CD8-positive, alpha-beta memory T cell (primary cell): ENCODE results near the gene PLXNA2. TPM values are rescaled to one million over a fixed set of nuclear protein-coding genes. Genes with fewer than 3 reads are reported as not detected.

Experiments
- CTCF ChIA-PET: fragments of 350-600 bp; sonication (Branson Sonifier 250); formaldehyde crosslinking; loops from one replicate; lab custom pipeline; 2021; ENCODE audit warnings: antibody characterized with exemption; lab: Charles Lee
- POLR2A ChIA-PET: fragments of 350-600 bp; sonication (Branson Sonifier 250); formaldehyde crosslinking; loops from one replicate; lab custom pipeline; 2021; ENCODE audit warnings: antibody characterized with exemption; lab: Charles Lee
- DNase-seq, 5 donors: peaks; one replicate each; pipeline versions ENCODE4 v3.0.0 to v3.0.0-alpha.2; 2020 to 2022; ENCODE audit warnings: mixed read lengths in 1 of 5
- H3K27ac ChIP-seq: one replicate; pipeline ENCODE4 v1.7.0; 2013; ENCODE audit warnings: low read depth, mild to moderate bottlenecking, low read length, moderate library complexity
- H3K27me3 ChIP-seq: 2 replicates; pipeline ENCODE4 v1.7.0; 2013; ENCODE audit warnings: low read length, mild to moderate bottlenecking; ENCODE audit not compliant: insufficient read depth, poor library complexity, severe bottlenecking
- H3K36me3 ChIP-seq: 2 replicates; pipeline ENCODE4 v1.7.0; 2013; ENCODE audit warnings: mild to moderate bottlenecking, low read length, moderate library complexity; ENCODE audit not compliant: insufficient read depth
- H3K4me1 ChIP-seq: 2 replicates; pipeline ENCODE4 v1.7.0; 2013; ENCODE audit warnings: mild to moderate bottlenecking, low read length, moderate library complexity; ENCODE audit not compliant: insufficient read depth
- H3K4me3 ChIP-seq: 2 replicates; pipeline ENCODE4 v1.7.0; 2013; ENCODE audit warnings: mild to moderate bottlenecking, low read length
- H3K9me3 ChIP-seq: 2 replicates; pipeline ENCODE4 v1.7.0; 2013; ENCODE audit warnings: mild to moderate bottlenecking, low read length
- H3K27ac Mint-ChIP-seq, 8 donors: one replicate each; pipeline ENCODE4 v1.8.0; 2020 to 2021; ENCODE audit warnings: mixed read lengths in 8 of 8, mild to moderate bottlenecking in 6 of 8, inconsistent platforms in 3 of 8, moderate library complexity in 3 of 8
- H3K27me3 Mint-ChIP-seq, 2 donors: one replicate each; pipeline ENCODE4 v1.8.0; 2020 to 2021; ENCODE audit warnings: mixed read lengths in 2 of 2, mild to moderate bottlenecking in 1 of 2, moderate library complexity in 1 of 2
- H3K36me3 Mint-ChIP-seq, 3 donors: one replicate each; pipeline ENCODE4 v1.8.0; 2020 to 2021; ENCODE audit warnings: mixed read lengths in 3 of 3, inconsistent platforms in 1 of 3, mild to moderate bottlenecking in 1 of 3
- H3K4me1 Mint-ChIP-seq, 3 donors: one replicate each; pipeline ENCODE4 v1.8.0; 2020 to 2021; ENCODE audit warnings: mixed read lengths in 3 of 3, inconsistent platforms in 1 of 3, mild to moderate bottlenecking in 1 of 3
- H3K4me3 Mint-ChIP-seq, 7 donors: one replicate each; pipeline ENCODE4 v1.8.0; 2020 to 2021; ENCODE audit warnings: mixed read lengths in 7 of 7, mild to moderate bottlenecking in 6 of 7, moderate library complexity in 4 of 7, inconsistent platforms in 2 of 7
- H3K9me3 Mint-ChIP-seq, 5 donors: one replicate each; pipeline ENCODE4 v1.8.0; 2020 to 2022; ENCODE audit warnings: mixed read lengths in 5 of 5, mild to moderate bottlenecking in 3 of 5, moderate library complexity in 2 of 5, inconsistent platforms in 1 of 5
- polyA plus RNA-seq: library from polyadenylated mRNA; unstranded; fragments of 300-500 nt; fragmentation: Illumina TruSeq; gene quantifications from one replicate; pipeline ENCODE4 v1.2.3, GENCODE V29; 2021
- total RNA-seq, 2 experiments: library from RNA; stranded (reverse); gene quantifications; one replicate each; pipeline ENCODE4 v1.2.3, GENCODE V29; 2021

The PLXNA2 gene
- total and polyA plus RNA-seq, 3 experiments from 2014 or later: 0.75 to 1.1 (median 1.0) TPM

DNA sequence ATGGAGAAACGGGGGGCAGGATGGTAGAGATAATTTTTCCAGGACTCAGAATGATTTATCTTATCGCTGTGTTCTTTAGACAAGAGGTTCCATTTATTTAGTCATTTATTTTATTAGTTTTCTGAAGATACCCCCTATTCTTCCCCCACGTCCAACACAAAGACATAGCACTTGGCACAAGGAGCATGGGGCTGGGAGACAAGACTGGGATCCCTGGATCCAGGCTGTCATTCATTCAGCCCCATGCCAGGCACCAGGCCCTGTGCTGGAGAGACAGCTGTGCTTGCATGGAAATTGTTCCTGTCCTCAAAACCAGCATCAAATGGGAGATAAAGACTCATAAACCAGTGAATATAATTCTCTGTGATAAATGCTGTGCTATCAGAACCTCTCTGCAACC is 27.1 kb upstream of the PLXNA2 start:
- Mint-ChIP-seq H3K9me3 (no peaks in the 10 kb centered on the region), H3K36me3 (no peaks in the 10 kb centered on the region), H3K27ac (no peak overlapping the region), H3K4me1 (no peaks in the 10 kb centered on the region), H3K4me3 (no peak overlapping the region), H3K27me3 (peaks cover 24 to 76% of the 10 kb centered on the region in 2 donors)
- POLR2A ChIA-PET: no interaction called here
- H3K27me3 ChIP-seq: no peaks in the 10 kb centered on the region
- H3K36me3 ChIP-seq: no peaks in the 10 kb centered on the region
- no peak overlapping the region for H3K27ac ChIP-seq
- no peaks in the 10 kb centered on the region for H3K9me3 ChIP-seq
- DNase-seq: no peak
- CTCF ChIA-PET: no interaction called here
- H3K4me1 ChIP-seq: no peaks in the 10 kb centered on the region
- no peak overlapping the region for H3K4me3 ChIP-seq

DNA sequence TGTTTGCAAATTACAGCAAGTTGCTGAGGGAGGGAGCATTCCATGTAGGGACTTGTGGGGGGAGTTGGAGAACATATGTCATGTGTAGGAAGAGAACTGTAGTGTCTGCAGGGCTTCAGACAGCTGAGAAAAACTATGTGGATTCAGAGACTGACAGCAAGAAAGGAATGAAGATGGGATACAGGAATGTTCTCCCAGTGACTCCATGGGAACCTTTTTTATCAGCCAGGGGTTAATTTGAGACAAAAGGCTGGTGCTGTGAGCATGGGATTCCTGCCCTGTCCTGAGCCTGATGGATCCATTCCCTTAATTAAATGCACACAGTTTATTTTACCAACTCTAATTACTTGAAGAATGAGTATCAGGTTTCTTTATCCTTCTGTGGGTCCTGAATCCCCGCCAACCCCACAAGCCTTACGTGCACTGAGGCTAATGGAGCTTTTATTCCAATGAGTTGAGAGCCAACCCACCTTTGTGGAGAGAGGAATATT is 26.5 kb upstream of the PLXNA2 start:
- CTCF ChIA-PET: no interaction called here
- no peak overlapping the region for H3K4me3 Mint-ChIP-seq
- no peaks in the 10 kb centered on the region for H3K9me3 Mint-ChIP-seq

DNA sequence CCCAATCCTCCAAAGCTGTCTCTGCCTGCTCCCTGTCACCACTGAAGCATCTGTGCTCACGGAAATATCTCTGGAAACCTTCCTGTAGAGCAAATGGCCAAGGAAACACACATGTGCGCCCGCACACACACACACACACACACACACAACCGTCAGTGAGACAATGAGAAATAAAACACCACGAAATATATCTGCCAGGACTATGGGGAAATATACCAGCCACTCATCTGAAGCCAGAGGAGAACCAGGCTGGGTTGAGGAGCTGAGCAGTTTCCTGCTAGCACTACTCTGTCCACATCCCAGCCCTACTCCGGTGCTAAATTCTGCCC is 25.1 kb upstream of the PLXNA2 start:
- POLR2A ChIA-PET: no interaction called here
- Histone ChIP-seq H3K27ac (no peak overlapping the region), H3K9me3 (no peaks in the 10 kb centered on the region), H3K27me3 (no peaks in the 10 kb centered on the region), H3K36me3 (no peaks in the 10 kb centered on the region), H3K4me1 (no peaks in the 10 kb centered on the region), H3K4me3 (no peak overlapping the region)
- Mint-ChIP-seq H3K27ac (no peak overlapping the region), H3K9me3 (no peaks in the 10 kb centered on the region), H3K27me3 (peaks cover 15 to 67% of the 10 kb centered on the region in 2 donors), H3K4me1 (no peaks in the 10 kb centered on the region), H3K4me3 (no peak overlapping the region), H3K36me3 (no peaks in the 10 kb centered on the region)
- no peak for DNase-seq
- CTCF ChIA-PET: no interaction called here

More for the DNA sequence above, 26.5 kb upstream of the PLXNA2 start:
- H3K36me3 Mint-ChIP-seq: no peaks in the 10 kb centered on the region
- Histone ChIP-seq H3K27me3 (no peaks in the 10 kb centered on the region), H3K4me1 (no peaks in the 10 kb centered on the region), H3K36me3 (no peaks in the 10 kb centered on the region), H3K27ac (no peak overlapping the region), H3K4me3 (no peak overlapping the region), H3K9me3 (no peaks in the 10 kb centered on the region)
- POLR2A ChIA-PET: no interaction called here
- H3K27me3 Mint-ChIP-seq: peaks cover 21 to 72% of the 10 kb centered on the region in 2 donors
- no peak overlapping the region for H3K27ac Mint-ChIP-seq
- DNase-seq: no peak
- no peaks in the 10 kb centered on the region for H3K4me1 Mint-ChIP-seq

GRCh38 chr1:208268541-208269337 is 24.6 kb upstream of the PLXNA2 start:
- H3K27me3 ChIP-seq: no peaks in the 10 kb centered on the region
- Mint-ChIP-seq H3K27me3 (peaks cover 15 to 64% of the 10 kb centered on the region in 2 donors), H3K27ac (no peak overlapping the region), H3K4me1 (no peaks in the 10 kb centered on the region), H3K9me3 (no peaks in the 10 kb centered on the region), H3K4me3 (no peak overlapping the region), H3K36me3 (no peaks in the 10 kb centered on the region)
- H3K36me3 ChIP-seq: no peaks in the 10 kb centered on the region
- no peak for DNase-seq
- POLR2A ChIA-PET: no interaction called here
- no peak overlapping the region for H3K4me3 ChIP-seq
- no peaks in the 10 kb centered on the region for H3K4me1 ChIP-seq
- H3K27ac ChIP-seq: no peak overlapping the region
- CTCF ChIA-PET: no interaction called here
- no peaks in the 10 kb centered on the region for H3K9me3 ChIP-seq

GRCh38 chr1:208265525-208265924 is 21.3 kb upstream of the PLXNA2 start:
- H3K9me3 ChIP-seq: no peaks in the 10 kb centered on the region
- Mint-ChIP-seq H3K36me3 (no peaks in the 10 kb centered on the region), H3K27me3 (peaks cover 12 to 54% of the 10 kb centered on the region in 2 donors), H3K9me3 (peaks cover 0 to 1% (median 0%) of the 10 kb centered on the region in 5 donors), H3K4me1 (no peaks in the 10 kb centered on the region), H3K27ac (no peak overlapping the region), H3K4me3 (no peak overlapping the region)
- no peaks in the 10 kb centered on the region for H3K27me3 ChIP-seq
- H3K27ac ChIP-seq: no peak overlapping the region
- DNase-seq: no peak
- no peak overlapping the region for H3K4me3 ChIP-seq
- H3K36me3 ChIP-seq: no peaks in the 10 kb centered on the region
- H3K4me1 ChIP-seq: no peaks in the 10 kb centered on the region
- CTCF ChIA-PET: no interaction called here
- POLR2A ChIA-PET: no interaction called here

DNA sequence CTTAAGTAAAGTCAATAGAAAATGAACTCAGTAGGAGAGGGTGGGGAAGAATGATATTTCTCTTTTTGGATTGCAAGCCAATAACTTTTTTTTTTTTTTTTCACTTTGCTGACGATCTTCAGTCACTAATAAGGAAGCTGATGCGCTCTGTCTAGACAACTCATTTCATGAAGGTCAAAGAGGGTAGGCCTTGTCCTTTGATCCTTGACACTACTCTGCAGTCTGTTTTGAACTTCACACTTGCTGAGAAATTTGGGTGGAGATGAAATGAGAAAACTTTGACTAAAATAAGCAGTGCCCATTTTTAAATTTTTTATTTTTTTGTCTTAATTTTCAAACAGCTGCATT is 20.9 kb upstream of the PLXNA2 start:
- ChIA-PET POLR2A (no interaction called here), CTCF (no interaction called here)
- peaks cover 0 to 3% (median 0%) of the 10 kb centered on the region in 5 donors for H3K9me3 Mint-ChIP-seq
- Histone ChIP-seq H3K4me1 (no peaks in the 10 kb centered on the region), H3K36me3 (no peaks in the 10 kb centered on the region), H3K4me3 (no peak overlapping the region), H3K27ac (no peak overlapping the region), H3K27me3 (no peaks in the 10 kb centered on the region), H3K9me3 (no peaks in the 10 kb centered on the region)
- H3K4me1 Mint-ChIP-seq: no peaks in the 10 kb centered on the region
- H3K27me3 Mint-ChIP-seq: peaks cover 12 to 49% of the 10 kb centered on the region in 2 donors
- H3K36me3 Mint-ChIP-seq: no peaks in the 10 kb centered on the region
- no peak for DNase-seq
- no peak overlapping the region for H3K4me3 Mint-ChIP-seq
- no peak overlapping the region for H3K27ac Mint-ChIP-seq

- H3K9me3 ChIP-seq: no peaks in the 10 kb centered on the region
- H3K27me3 Mint-ChIP-seq: peaks cover 11 to 45% of the 10 kb centered on the region in 2 donors
- no peak for DNase-seq
- H3K4me1 ChIP-seq: no peaks in the 10 kb centered on the region
- peaks cover 0 to 3% (median 0%) of the 10 kb centered on the region in 5 donors for H3K9me3 Mint-ChIP-seq
- H3K27ac Mint-ChIP-seq: no peak overlapping the region
- no peaks in the 10 kb centered on the region for H3K36me3 ChIP-seq
- CTCF ChIA-PET: no interaction called here
- POLR2A ChIA-PET: no interaction called here
- no peak overlapping the region for H3K4me3 ChIP-seq
- H3K4me3 Mint-ChIP-seq: no peak overlapping the region
- H3K27me3 ChIP-seq: no peaks in the 10 kb centered on the region
- H3K4me1 Mint-ChIP-seq: no peaks in the 10 kb centered on the region
- H3K36me3 Mint-ChIP-seq: no peaks in the 10 kb centered on the region
- H3K27ac ChIP-seq: no peak overlapping the region
Observed at GRCh38 chr1:208264469-208265121, 20.4 kb upstream of the PLXNA2 start.

DNA sequence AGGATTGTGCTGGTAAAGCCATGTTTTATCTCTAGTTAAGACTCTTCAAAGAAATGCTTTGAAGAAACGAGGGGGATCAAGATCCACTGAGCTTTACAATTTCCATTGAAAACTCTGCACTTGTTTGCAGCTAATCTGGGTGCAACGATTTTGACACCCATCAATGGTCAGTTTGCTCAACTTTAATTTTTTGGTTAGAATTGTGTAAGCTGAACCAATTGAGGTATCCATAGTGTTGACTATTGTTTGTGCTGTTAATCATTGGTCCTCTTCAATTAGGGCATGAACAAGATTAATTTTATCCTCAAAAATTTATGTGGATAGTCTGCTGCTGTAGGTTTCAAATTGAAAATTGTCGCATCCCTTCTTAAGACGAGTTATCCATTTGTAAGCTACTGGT is 17.7 kb upstream of the PLXNA2 start:
- H3K36me3 ChIP-seq: no peaks in the 10 kb centered on the region
- no peaks in the 10 kb centered on the region for H3K9me3 ChIP-seq
- no peaks in the 10 kb centered on the region for H3K4me1 Mint-ChIP-seq
- H3K4me3 ChIP-seq: no peak overlapping the region
- peaks cover 11 to 43% of the 10 kb centered on the region in 2 donors for H3K27me3 Mint-ChIP-seq
- H3K27ac ChIP-seq: no peak overlapping the region
- H3K4me1 ChIP-seq: no peaks in the 10 kb centered on the region
- DNase-seq: no peak
- CTCF ChIA-PET: no interaction called here
- H3K27ac Mint-ChIP-seq: no peak overlapping the region
- no peaks in the 10 kb centered on the region for H3K36me3 Mint-ChIP-seq
- H3K27me3 ChIP-seq: no peaks in the 10 kb centered on the region
- no peak overlapping the region for H3K4me3 Mint-ChIP-seq
- POLR2A ChIA-PET: no interaction called here
- peaks cover 0 to 3% (median 0%) of the 10 kb centered on the region in 5 donors for H3K9me3 Mint-ChIP-seq
